ENCODE results near the gene LETM1. TPM values are rescaled to one million over a fixed set of nuclear protein-coding genes. Genes with fewer than 3 reads are reported as not detected.

Gene LETM1
- total RNA-seq, 1 donor from 2014 or later: 41.3 TPM

DNA sequence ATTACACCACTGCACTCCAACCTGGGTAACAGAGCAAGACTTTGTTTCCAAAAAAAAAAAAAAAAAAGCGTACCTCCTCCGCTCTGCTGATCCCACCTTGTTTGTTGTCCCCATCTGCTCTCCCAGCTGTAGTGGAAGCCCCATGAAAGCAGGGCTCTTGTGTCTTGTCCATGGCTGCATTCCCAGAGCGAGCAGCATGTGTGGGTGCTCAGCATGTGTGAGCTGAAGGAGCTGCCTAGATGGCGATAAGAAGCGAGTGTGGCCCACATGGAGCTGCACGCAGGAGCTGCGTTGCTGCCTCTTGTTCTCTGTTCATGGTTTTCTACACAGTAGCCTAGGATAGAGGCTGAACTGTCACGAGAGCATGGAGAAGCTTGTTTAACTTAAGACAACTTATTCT is 27.6 kb upstream of the LETM1 start:
- no peak overlapping the region for H3K27ac Mint-ChIP-seq (ENCODE audit: unreplicated experiment)
- no peak for TF ChIP-seq CTCF (IDR thresholded peaks at IDR 0.05)
- peaks cover 2% of the 10 kb centered on the region for H3K9me3 Mint-ChIP-seq (ENCODE audit: low read depth)
- no peaks in the 10 kb centered on the region for H3K36me3 Mint-ChIP-seq (ENCODE audit: low read depth)
- no peak overlapping the region for H3K4me3 Mint-ChIP-seq (ENCODE audit: unreplicated experiment)
- peaks cover 32% of the 10 kb centered on the region for H3K4me1 Mint-ChIP-seq (ENCODE audit: low read depth)
- DNase-seq (ENCODE audit: low spot score): no peak
- H3K27me3 Mint-ChIP-seq (ENCODE audit: low read depth): no peaks in the 10 kb centered on the region

- DNase-seq (ENCODE audit: low spot score): peak; percentile 9
- H3K4me3 Mint-ChIP-seq (ENCODE audit: unreplicated experiment): no peak overlapping the region
- peaks cover 36% of the 10 kb centered on the region for H3K4me1 Mint-ChIP-seq (ENCODE audit: low read depth)
- no peaks in the 10 kb centered on the region for H3K36me3 Mint-ChIP-seq (ENCODE audit: low read depth)
- TF ChIP-seq CTCF (IDR thresholded peaks at IDR 0.05): no peak
- H3K9me3 Mint-ChIP-seq (ENCODE audit: low read depth): peaks cover 2% of the 10 kb centered on the region
- H3K27ac Mint-ChIP-seq (ENCODE audit: unreplicated experiment): no peak overlapping the region
- H3K27me3 Mint-ChIP-seq (ENCODE audit: low read depth): no peaks in the 10 kb centered on the region
Observed at GRCh38 chr4:1882850-1883271, 26.9 kb upstream of the LETM1 start.

- Mint-ChIP-seq H3K27ac (ENCODE audit: unreplicated experiment) (peak overlapping the region; percentile 62), H3K4me1 (ENCODE audit: low read depth) (peaks cover 27% of the 10 kb centered on the region), H3K27me3 (ENCODE audit: low read depth) (no peaks in the 10 kb centered on the region), H3K36me3 (ENCODE audit: low read depth) (no peaks in the 10 kb centered on the region), H3K4me3 (ENCODE audit: unreplicated experiment) (no peak overlapping the region), H3K9me3 (ENCODE audit: low read depth) (no peaks in the 10 kb centered on the region)
- no peak for DNase-seq (ENCODE audit: low spot score)
- TF ChIP-seq CTCF (IDR thresholded peaks at IDR 0.05): no peak
Observed at GRCh38 chr4:1880332-1880731, 24.4 kb upstream of the LETM1 start.

- no peak for TF ChIP-seq CTCF (IDR thresholded peaks at IDR 0.05)
- H3K27ac Mint-ChIP-seq (ENCODE audit: unreplicated experiment): peak overlapping the region; percentile 55
- H3K4me1 Mint-ChIP-seq (ENCODE audit: low read depth): peaks cover 27% of the 10 kb centered on the region
- H3K9me3 Mint-ChIP-seq (ENCODE audit: low read depth): no peaks in the 10 kb centered on the region
- H3K27me3 Mint-ChIP-seq (ENCODE audit: low read depth): no peaks in the 10 kb centered on the region
- peak; percentile 11 for DNase-seq (ENCODE audit: low spot score)
- no peaks in the 10 kb centered on the region for H3K36me3 Mint-ChIP-seq (ENCODE audit: low read depth)
- no peak overlapping the region for H3K4me3 Mint-ChIP-seq (ENCODE audit: unreplicated experiment)
Observed at GRCh38 chr4:1879485-1879884, 23.5 kb upstream of the LETM1 start.

DNA sequence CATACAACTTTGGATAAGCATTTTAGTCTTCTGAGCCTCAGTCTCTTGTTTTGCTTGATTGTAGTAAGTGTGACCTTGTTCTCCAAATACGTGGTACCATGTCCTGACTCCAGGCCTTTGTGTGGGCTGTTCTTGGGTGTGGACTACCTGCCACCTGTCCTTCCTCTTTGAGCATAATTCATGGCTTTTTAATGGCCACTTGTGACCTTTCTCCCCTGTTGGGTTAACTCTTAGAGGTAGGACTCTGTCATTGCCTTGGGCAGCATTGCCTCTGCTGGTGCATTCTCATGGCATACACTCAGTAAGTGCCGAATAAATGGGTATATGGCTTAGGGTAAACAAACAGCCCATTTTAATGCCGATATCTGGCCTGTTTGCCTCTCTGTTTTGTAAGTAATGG is 18.2 kb upstream of the LETM1 start:
- Mint-ChIP-seq H3K27me3 (ENCODE audit: low read depth) (no peaks in the 10 kb centered on the region), H3K27ac (ENCODE audit: unreplicated experiment) (peak overlapping the region; percentile 23), H3K4me3 (ENCODE audit: unreplicated experiment) (no peak overlapping the region), H3K9me3 (ENCODE audit: low read depth) (no peaks in the 10 kb centered on the region), H3K4me1 (ENCODE audit: low read depth) (peaks cover 33% of the 10 kb centered on the region), H3K36me3 (ENCODE audit: low read depth) (no peaks in the 10 kb centered on the region)
- peak; percentile 1 for DNase-seq (ENCODE audit: low spot score)
- no peak for TF ChIP-seq CTCF (IDR thresholded peaks at IDR 0.05)

Measured in chondrocyte (in vitro differentiated cells).